OCI-LY1 (cell line): ENCODE measurements around the gene NT5M.

ENCODE experiments used
- H2AFZ ChIP-seq: fragments of 200-600 bp; sonication (generic), shearing (Covaris generic); 2 replicates; pipeline ENCODE4 v1.6.0; 2014; ENCODE audit warnings: antibody characterized with exemption, mild to moderate bottlenecking, low read length
- H3F3A ChIP-seq: fragments of 200-600 bp; sonication (generic), shearing (Covaris generic); 2 replicates; pipeline ENCODE4 v1.6.0; 2014; ENCODE audit warnings: mild to moderate bottlenecking, antibody characterized with exemption, low read length, moderate library complexity; ENCODE audit not compliant: insufficient read depth
- H3K27ac ChIP-seq: fragments of 200-600 bp; sonication (generic); 2 replicates; pipeline ENCODE4 v1.5.1; 2014; ENCODE audit warnings: low read length, mixed run types, mild to moderate bottlenecking, low read depth; ENCODE audit not compliant: poor library complexity, severe bottlenecking
- H3K27me3 ChIP-seq: fragments of 200-600 bp; sonication (generic); 2 replicates; pipeline ENCODE4 v1.6.0; 2014; ENCODE audit warnings: antibody characterized with exemption, mild to moderate bottlenecking, low read length, moderate library complexity; ENCODE audit not compliant: insufficient read depth
- H3K36me3 ChIP-seq: fragments of 200-600 bp; sonication (generic); 2 replicates; pipeline ENCODE4 v1.6.1; 2014; ENCODE audit warnings: mild to moderate bottlenecking, antibody characterized with exemption, low read length, moderate library complexity, mixed read lengths; ENCODE audit not compliant: insufficient read depth
- H3K4me1 ChIP-seq: fragments of 200-600 bp; sonication (generic); 2 replicates; pipeline ENCODE4 v1.5.1; 2014; ENCODE audit warnings: mild to moderate bottlenecking, low read length, moderate library complexity; ENCODE audit not compliant: insufficient read depth, severe bottlenecking
- H3K4me2 ChIP-seq: fragments of 200-600 bp; sonication (generic), shearing (Covaris generic); 2 replicates; pipeline ENCODE4 v1.6.1; 2014; ENCODE audit warnings: low read length
- H3K4me3 ChIP-seq: fragments of 200-600 bp; sonication (generic); 2 replicates; pipeline ENCODE4 v1.5.1; 2014; ENCODE audit warnings: low read length, low read depth, mild to moderate bottlenecking, mixed read lengths; ENCODE audit not compliant: poor library complexity, severe bottlenecking
- H3K79me2 ChIP-seq: fragments of 200-600 bp; shearing (Covaris generic); 2 replicates; pipeline ENCODE4 v1.6.1; 2016; ENCODE audit warnings: mixed run types, low read length, mixed read lengths; ENCODE audit not compliant: insufficient read depth
- H3K9ac ChIP-seq: fragments of 200-600 bp; sonication (generic), shearing (Covaris generic); 2 replicates; pipeline ENCODE4 v1.6.1; 2014; ENCODE audit warnings: mild to moderate bottlenecking, low read length, mixed read lengths
- H3K9me2 ChIP-seq: fragments of 200-600 bp; sonication (generic), shearing (Covaris generic); 2 replicates; pipeline ENCODE4 v1.6.1; 2014; ENCODE audit warnings: low read depth, mild to moderate bottlenecking, low read length, mixed read lengths
- H3K9me3 ChIP-seq: fragments of 200-600 bp; shearing (Covaris generic); 2 replicates; pipeline ENCODE4 v1.6.1; 2014; ENCODE audit warnings: low read length, mixed read lengths
- H4K20me1 ChIP-seq: fragments of 200-600 bp; sonication (generic), shearing (Covaris generic); 2 replicates; pipeline ENCODE4 v1.6.0; 2016; ENCODE audit warnings: mild to moderate bottlenecking, low read length; ENCODE audit not compliant: insufficient read depth
- EZH2 ChIP-seq: fragments of 200-600 bp; sonication (generic), shearing (Covaris generic); IDR thresholded peaks from 2 replicates; pipeline ENCODE4 v1.8.0; 2017; ENCODE audit warnings: borderline replicate concordance, mixed run types, mild to moderate bottlenecking, antibody characterized with exemption, low read length, moderate library complexity, mixed read lengths
- TF ChIP-seq, protein P1 (sequence below): fragments of 200-600 bp; sonication (generic), shearing (Covaris generic); IDR thresholded peaks from 2 replicates; pipeline ENCODE4 v1.5.1; 2017; ENCODE audit warnings: mild to moderate bottlenecking, antibody characterized with exemption, low read length, moderate library complexity, mixed read lengths

NT5M gene

DNA sequence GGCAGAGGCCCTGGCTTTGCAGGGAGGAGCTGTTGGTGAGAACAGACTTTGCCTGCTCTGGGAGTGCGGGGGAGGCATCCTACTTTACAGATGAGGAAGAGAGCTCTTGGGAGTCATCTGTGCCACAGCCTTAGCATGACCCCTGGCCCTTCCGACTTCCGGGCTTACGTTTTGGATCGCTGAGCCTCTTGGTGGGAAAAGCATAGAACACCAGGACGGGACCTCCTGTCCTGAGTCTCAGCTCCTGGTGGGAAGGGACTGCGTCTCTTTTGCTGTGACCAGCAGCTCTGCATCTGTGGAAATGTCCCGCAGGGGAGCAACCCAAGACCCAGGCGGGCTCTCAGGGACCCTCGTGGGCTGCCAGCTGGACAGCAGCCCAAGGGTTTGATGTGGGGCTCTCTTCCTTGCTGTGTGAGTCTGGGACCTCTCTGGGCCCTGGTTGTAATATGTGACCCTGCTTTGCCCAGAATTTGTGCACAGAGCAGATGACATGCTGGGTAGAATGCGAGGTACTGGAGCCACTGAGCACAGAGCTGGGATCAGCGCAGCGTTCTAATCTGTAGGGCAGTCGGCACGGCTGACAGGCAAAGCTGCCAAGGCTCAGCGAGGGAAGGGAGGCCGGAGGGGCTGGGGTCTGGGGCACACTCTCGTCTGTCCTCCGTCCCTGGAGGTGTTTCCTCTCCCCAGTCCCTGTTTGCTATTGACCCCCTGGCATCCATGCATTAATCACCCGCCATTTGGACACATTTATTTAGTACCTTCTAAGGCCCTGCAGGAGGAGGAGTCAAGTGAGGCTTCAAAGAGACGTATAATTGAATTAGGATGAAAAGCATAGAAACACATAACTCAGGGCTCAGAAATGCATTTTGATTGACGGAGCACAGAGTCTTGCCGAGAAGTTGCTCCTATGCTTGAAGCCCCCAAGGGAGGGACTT is 64.0 kb downstream of the NT5M start:
- TF ChIP-seq EZH2: no peak
- TF ChIP-seq, protein P1, sequence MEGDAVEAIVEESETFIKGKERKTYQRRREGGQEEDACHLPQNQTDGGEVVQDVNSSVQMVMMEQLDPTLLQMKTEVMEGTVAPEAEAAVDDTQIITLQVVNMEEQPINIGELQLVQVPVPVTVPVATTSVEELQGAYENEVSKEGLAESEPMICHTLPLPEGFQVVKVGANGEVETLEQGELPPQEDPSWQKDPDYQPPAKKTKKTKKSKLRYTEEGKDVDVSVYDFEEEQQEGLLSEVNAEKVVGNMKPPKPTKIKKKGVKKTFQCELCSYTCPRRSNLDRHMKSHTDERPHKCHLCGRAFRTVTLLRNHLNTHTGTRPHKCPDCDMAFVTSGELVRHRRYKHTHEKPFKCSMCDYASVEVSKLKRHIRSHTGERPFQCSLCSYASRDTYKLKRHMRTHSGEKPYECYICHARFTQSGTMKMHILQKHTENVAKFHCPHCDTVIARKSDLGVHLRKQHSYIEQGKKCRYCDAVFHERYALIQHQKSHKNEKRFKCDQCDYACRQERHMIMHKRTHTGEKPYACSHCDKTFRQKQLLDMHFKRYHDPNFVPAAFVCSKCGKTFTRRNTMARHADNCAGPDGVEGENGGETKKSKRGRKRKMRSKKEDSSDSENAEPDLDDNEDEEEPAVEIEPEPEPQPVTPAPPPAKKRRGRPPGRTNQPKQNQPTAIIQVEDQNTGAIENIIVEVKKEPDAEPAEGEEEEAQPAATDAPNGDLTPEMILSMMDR: no peak
- no peaks in the 10 kb centered on the region for H3K9me3 ChIP-seq
- H4K20me1 ChIP-seq: no peaks in the 10 kb centered on the region
- no peak overlapping the region for H3K4me2 ChIP-seq
- no peaks in the 10 kb centered on the region for H3K36me3 ChIP-seq
- no peaks in the 10 kb centered on the region for H3F3A ChIP-seq
- no peak overlapping the region for H3K27ac ChIP-seq
- no peaks in the 10 kb centered on the region for H3K79me2 ChIP-seq
- H2AFZ ChIP-seq: no peak overlapping the region
- no peak overlapping the region for H3K4me3 ChIP-seq
- peaks cover 20% of the 10 kb centered on the region; the same call in 1 of the 2 replicates for H3K27me3 ChIP-seq
- peaks cover 22% of the 10 kb centered on the region for H3K4me1 ChIP-seq
- H3K9ac ChIP-seq: no peak overlapping the region
- no peaks in the 10 kb centered on the region for H3K9me2 ChIP-seq

DNA sequence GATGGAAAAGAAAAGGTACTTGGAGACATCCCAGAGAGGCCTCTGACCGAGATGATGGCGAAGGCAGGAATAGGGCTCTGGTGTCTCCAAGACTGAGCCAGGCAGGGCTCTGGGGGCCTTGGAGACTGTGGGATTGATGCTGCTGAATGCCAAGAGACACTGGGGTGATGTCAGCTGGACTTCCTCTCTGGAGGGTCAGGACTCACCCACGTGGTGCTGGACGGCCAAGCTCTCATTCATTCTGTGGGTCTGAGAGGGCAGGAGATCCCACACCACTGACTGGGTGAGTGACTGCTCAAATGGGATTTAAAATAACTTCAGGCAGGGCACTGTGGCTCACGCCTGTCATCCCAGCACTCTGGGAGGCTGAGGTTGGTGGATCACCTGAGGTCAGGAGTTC is 64.8 kb downstream of the NT5M start:
- no peaks in the 10 kb centered on the region for H4K20me1 ChIP-seq
- H3K4me1 ChIP-seq: peaks cover 17% of the 10 kb centered on the region
- H3K79me2 ChIP-seq: no peaks in the 10 kb centered on the region
- no peak overlapping the region for H3K9ac ChIP-seq
- H3K4me3 ChIP-seq: no peak overlapping the region
- no peak overlapping the region for H3K27ac ChIP-seq
- H3K36me3 ChIP-seq: no peaks in the 10 kb centered on the region
- H3K27me3 ChIP-seq: peaks cover 20% of the 10 kb centered on the region; the same call in 1 of the 2 replicates
- TF ChIP-seq, protein P1: no peak
- no peak for TF ChIP-seq EZH2
- no peak overlapping the region for H3K4me2 ChIP-seq
- no peaks in the 10 kb centered on the region for H3K9me2 ChIP-seq
- no peaks in the 10 kb centered on the region for H3K9me3 ChIP-seq
- no peak overlapping the region for H2AFZ ChIP-seq
- H3F3A ChIP-seq: no peaks in the 10 kb centered on the region

DNA sequence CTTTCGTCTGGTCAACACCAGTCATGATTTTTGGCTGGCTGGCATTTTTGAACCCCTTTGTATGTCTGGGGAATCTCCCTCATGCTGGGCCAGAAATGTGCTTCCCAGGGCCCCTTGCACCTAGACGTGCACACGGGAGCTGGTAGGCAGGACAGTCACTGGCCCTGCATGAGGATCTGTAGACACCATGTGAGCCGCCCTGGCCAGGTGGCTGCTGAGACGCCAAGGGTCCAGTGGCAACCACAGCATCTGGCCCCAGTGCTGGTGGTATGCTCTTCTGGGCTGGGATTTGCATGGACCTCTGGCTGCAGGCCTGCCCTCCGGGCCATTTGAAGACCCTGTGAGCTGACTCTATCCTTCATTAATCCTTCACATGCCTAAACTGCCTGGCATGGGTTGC is 67.5 kb downstream of the NT5M start:
- TF ChIP-seq EZH2: no peak
- TF ChIP-seq, protein P1: no peak
- no peak overlapping the region for H3K9ac ChIP-seq

More for the DNA sequence above, 67.5 kb downstream of the NT5M start:
- H3K36me3 ChIP-seq: no peaks in the 10 kb centered on the region
- H3K27ac ChIP-seq: no peak overlapping the region
- H3K79me2 ChIP-seq: no peaks in the 10 kb centered on the region
- H3F3A ChIP-seq: no peaks in the 10 kb centered on the region
- H2AFZ ChIP-seq: no peak overlapping the region
- H3K9me3 ChIP-seq: no peaks in the 10 kb centered on the region
- H3K27me3 ChIP-seq: peaks cover 20% of the 10 kb centered on the region; the same call in 1 of the 2 replicates
- no peaks in the 10 kb centered on the region for H4K20me1 ChIP-seq
- no peaks in the 10 kb centered on the region for H3K9me2 ChIP-seq
- no peak overlapping the region for H3K4me3 ChIP-seq
- no peak overlapping the region for H3K4me2 ChIP-seq
- H3K4me1 ChIP-seq: no peaks in the 10 kb centered on the region
